ENCODE results near the gene WDR70.

- TF ChIP-seq, protein P1, sequence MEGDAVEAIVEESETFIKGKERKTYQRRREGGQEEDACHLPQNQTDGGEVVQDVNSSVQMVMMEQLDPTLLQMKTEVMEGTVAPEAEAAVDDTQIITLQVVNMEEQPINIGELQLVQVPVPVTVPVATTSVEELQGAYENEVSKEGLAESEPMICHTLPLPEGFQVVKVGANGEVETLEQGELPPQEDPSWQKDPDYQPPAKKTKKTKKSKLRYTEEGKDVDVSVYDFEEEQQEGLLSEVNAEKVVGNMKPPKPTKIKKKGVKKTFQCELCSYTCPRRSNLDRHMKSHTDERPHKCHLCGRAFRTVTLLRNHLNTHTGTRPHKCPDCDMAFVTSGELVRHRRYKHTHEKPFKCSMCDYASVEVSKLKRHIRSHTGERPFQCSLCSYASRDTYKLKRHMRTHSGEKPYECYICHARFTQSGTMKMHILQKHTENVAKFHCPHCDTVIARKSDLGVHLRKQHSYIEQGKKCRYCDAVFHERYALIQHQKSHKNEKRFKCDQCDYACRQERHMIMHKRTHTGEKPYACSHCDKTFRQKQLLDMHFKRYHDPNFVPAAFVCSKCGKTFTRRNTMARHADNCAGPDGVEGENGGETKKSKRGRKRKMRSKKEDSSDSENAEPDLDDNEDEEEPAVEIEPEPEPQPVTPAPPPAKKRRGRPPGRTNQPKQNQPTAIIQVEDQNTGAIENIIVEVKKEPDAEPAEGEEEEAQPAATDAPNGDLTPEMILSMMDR (conservative IDR thresholded peaks at IDR 0.05 in 1 of 2, IDR thresholded peaks at IDR 0.05 in 1 of 2; ENCODE audit: low read depth in 1 of 2, low read length in 2 of 2), result no peak
- TF ChIP-seq EZH2 (IDR thresholded peaks at IDR 0.05; ENCODE audit: low read length, missing control alignments), result no peak
Measured at GRCh38 chr5:37767961-37768360, 388.8 kb downstream of the WDR70 start.

Data from fibroblast of lung (primary cell).